CD14-positive monocyte (primary cell): Measurements from ENCODE around the gene CYP3A4. TPM values are rescaled to one million over a fixed set of nuclear protein-coding genes. Genes with fewer than 3 reads are reported as not detected.
"Not testable (repeated sequence)": the region's sequence is repeated elsewhere in the genome, so short reads cannot be mapped to it uniquely, and the experiment has no call there.

ENCODE experiments used
- DNase-seq, 3 donors: peaks; one replicate each; pipeline ENCODE4 v3.0.0-alpha.2; 2011 to 2022
- H2AFZ ChIP-seq: 2 replicates; pipeline ENCODE4 v1.6.0; 2012; ENCODE audit warnings: mild to moderate bottlenecking, low read depth, low read length, inconsistent platforms; ENCODE audit not compliant: insufficient read depth, poor library complexity, severe bottlenecking
- H3K27ac ChIP-seq, 2 donors: 1 replicate in 1 of 2; 2 replicates in 1 of 2; pipeline ENCODE4 v1.5.1; 2012 to 2013; ENCODE audit warnings: low read length in 2 of 2, control low read depth in 1 of 2, inconsistent platforms in 1 of 2, low read depth in 1 of 2, mild to moderate bottlenecking in 1 of 2
- H3K27me3 ChIP-seq, 2 donors: one replicate each; pipeline versions ENCODE4 v1.6.0 to v1.6.1; 2011 to 2013; ENCODE audit warnings: low read length in 2 of 2; ENCODE audit not compliant: control insufficient read depth in 2 of 2, insufficient read depth in 2 of 2
- H3K36me3 ChIP-seq, 2 donors: replicated peaks in 1 of 2; 1 replicate in 1 of 2; 2 replicates in 1 of 2; pipeline versions ENCODE4 v1.5.1 to v1.6.1; 2012 to 2013; ENCODE audit warnings: low read length in 2 of 2, control low read depth in 1 of 2, inconsistent platforms in 1 of 2, mild to moderate bottlenecking in 1 of 2; ENCODE audit not compliant: insufficient read depth in 2 of 2, control insufficient read depth in 1 of 2
- H3K4me1 ChIP-seq, 2 donors: 1 replicate in 1 of 2; 2 replicates in 1 of 2; pipeline versions ENCODE4 v1.5.1 to v1.6.1; 2012 to 2013; ENCODE audit warnings: low read length in 2 of 2, control low read depth in 1 of 2, inconsistent platforms in 1 of 2, mild to moderate bottlenecking in 1 of 2, moderate library complexity in 1 of 2; ENCODE audit not compliant: insufficient read depth in 2 of 2, control insufficient read depth in 1 of 2
- H3K4me2 ChIP-seq: replicated peaks from 2 replicates; pipeline ENCODE3; 2012; ENCODE audit warnings: low read length, moderate library complexity, mild to moderate bottlenecking; ENCODE audit not compliant: poor library complexity, severe bottlenecking; ENCODE audit errors: extremely low read depth
- H3K4me3 ChIP-seq, 3 experiments: fragments of 200-600 bp in 1 of 3; sonication (generic) in 1 of 3; replicated peaks in 1 of 3; 1 replicate in 2 of 3; 2 replicates in 1 of 3; pipeline ENCODE4 v1.5.1; 2011 to 2013; ENCODE audit warnings: low read length in 3 of 3, mild to moderate bottlenecking in 3 of 3, control low read depth in 2 of 3, low read depth in 2 of 3, inconsistent platforms in 1 of 3, moderate library complexity in 1 of 3
- H3K79me2 ChIP-seq: 2 replicates; pipeline ENCODE4 v1.6.0; 2012; ENCODE audit warnings: mild to moderate bottlenecking, control low read depth, inconsistent platforms, low read length, moderate library complexity; ENCODE audit not compliant: insufficient read depth
- H3K9ac ChIP-seq: 2 replicates; pipeline ENCODE4 v1.6.0; 2017; ENCODE audit warnings: low read length, mild to moderate bottlenecking; ENCODE audit not compliant: insufficient read depth, poor library complexity, severe bottlenecking
- H3K9me3 ChIP-seq, 2 donors: replicated peaks in 1 of 2; 1 replicate in 1 of 2; 2 replicates in 1 of 2; pipeline versions ENCODE4 v1.5.1 to v1.6.1; 2012 to 2013; ENCODE audit warnings: low read length in 2 of 2, control low read depth in 1 of 2; ENCODE audit not compliant: control insufficient read depth in 1 of 2, insufficient read depth in 1 of 2
- H4K20me1 ChIP-seq: 2 replicates; pipeline ENCODE4 v1.6.0; 2012; ENCODE audit warnings: mild to moderate bottlenecking, low read length, control low read depth, moderate library complexity; ENCODE audit not compliant: insufficient read depth
- H3K27ac Mint-ChIP-seq, 7 donors: one replicate each; pipeline ENCODE4 v1.8.0; 2020; ENCODE audit warnings: mild to moderate bottlenecking in 7 of 7, mixed read lengths in 7 of 7, moderate library complexity in 6 of 7, inconsistent platforms in 2 of 7
- H3K27me3 Mint-ChIP-seq, 3 donors: one replicate each; pipeline ENCODE4 v1.8.0; 2021 to 2022; ENCODE audit warnings: low read depth in 3 of 3, mild to moderate bottlenecking in 3 of 3, mixed read lengths in 3 of 3, moderate library complexity in 3 of 3, inconsistent platforms in 1 of 3
- H3K36me3 Mint-ChIP-seq, 2 donors: one replicate each; pipeline ENCODE4 v1.8.0; 2020; ENCODE audit warnings: mixed read lengths in 2 of 2, inconsistent platforms in 1 of 2, mild to moderate bottlenecking in 1 of 2
- H3K4me1 Mint-ChIP-seq: one replicate; pipeline ENCODE4 v1.8.0; 2020; ENCODE audit warnings: mild to moderate bottlenecking, mixed read lengths
- H3K4me3 Mint-ChIP-seq, 2 donors: one replicate each; pipeline ENCODE4 v1.8.0; 2020; ENCODE audit warnings: mild to moderate bottlenecking in 2 of 2, mixed read lengths in 2 of 2, moderate library complexity in 1 of 2
- H3K9me3 Mint-ChIP-seq, 7 donors: one replicate each; pipeline ENCODE4 v1.8.0; 2020 to 2022; ENCODE audit warnings: mixed read lengths in 7 of 7, mild to moderate bottlenecking in 6 of 7, moderate library complexity in 6 of 7, inconsistent platforms in 2 of 7
- WGBS: methylation state at CpG from one replicate; pipeline ENCODE4 v1.1.5; 2013; ENCODE audit warnings: missing lambda C conversion rate; ENCODE audit not compliant: insufficient coverage; 5-methylcytosine and 5-hydroxymethylcytosine counted together
- intact Hi-C, 2 donors: fragments of 100-400 bp; cut with micrococcal nuclease; formaldehyde crosslinking; loops; one replicate each; pipeline versions ENCODE4 v1.15.0 to v1.15.1; 2023
- polyA plus RNA-seq, 3 donors: library from polyadenylated mRNA; depleted of rRNA in 1 of 3; unstranded in 2 of 3; stranded (reverse) in 1 of 3; fragments of 300-500 nt in 2 of 3; fragments of >200 nt in 1 of 3; fragmentation: Illumina TruSeq in 2 of 3; gene quantifications; 1 replicate in 2 of 3; 2 replicates in 1 of 3; pipeline ENCODE4 v1.2.3, GENCODE V29; 2012 to 2021
- TF ChIP-seq, protein P1 (sequence below): fragments of 200-600 bp; IDR thresholded peaks from one replicate; pipeline ENCODE4 v1.8.0; 2022; ENCODE audit warnings: antibody characterized with exemption, mild to moderate bottlenecking

The CYP3A4 gene
- polyA plus RNA-seq, 3 donors = not detected

DNA sequence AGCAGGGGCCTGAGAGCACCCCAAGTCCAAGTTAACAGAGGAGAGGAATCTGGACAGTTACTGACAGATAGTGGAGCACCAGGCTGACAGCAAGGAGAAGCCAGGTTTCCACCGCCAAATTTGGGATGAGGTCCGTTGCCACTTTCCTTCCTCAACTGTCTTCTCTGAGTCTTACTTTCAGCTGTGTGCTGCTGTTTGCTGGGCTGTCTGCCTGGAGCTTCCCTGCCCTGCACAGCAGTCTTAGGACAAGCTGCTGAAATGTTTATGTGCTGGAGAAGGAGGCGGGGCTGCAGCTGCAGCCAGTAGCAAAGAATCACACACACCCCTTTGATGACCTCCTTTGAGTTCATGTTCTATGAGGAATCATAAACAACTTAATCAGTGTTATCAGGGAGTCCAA, 31.6 kb downstream of the CYP3A4 start:
- no peaks in the 10 kb centered on the region for H3K79me2 ChIP-seq
- no peaks in the 10 kb centered on the region for H3K36me3 ChIP-seq
- TF ChIP-seq, protein P1, sequence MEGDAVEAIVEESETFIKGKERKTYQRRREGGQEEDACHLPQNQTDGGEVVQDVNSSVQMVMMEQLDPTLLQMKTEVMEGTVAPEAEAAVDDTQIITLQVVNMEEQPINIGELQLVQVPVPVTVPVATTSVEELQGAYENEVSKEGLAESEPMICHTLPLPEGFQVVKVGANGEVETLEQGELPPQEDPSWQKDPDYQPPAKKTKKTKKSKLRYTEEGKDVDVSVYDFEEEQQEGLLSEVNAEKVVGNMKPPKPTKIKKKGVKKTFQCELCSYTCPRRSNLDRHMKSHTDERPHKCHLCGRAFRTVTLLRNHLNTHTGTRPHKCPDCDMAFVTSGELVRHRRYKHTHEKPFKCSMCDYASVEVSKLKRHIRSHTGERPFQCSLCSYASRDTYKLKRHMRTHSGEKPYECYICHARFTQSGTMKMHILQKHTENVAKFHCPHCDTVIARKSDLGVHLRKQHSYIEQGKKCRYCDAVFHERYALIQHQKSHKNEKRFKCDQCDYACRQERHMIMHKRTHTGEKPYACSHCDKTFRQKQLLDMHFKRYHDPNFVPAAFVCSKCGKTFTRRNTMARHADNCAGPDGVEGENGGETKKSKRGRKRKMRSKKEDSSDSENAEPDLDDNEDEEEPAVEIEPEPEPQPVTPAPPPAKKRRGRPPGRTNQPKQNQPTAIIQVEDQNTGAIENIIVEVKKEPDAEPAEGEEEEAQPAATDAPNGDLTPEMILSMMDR = no peak
- H3K4me3 Mint-ChIP-seq = peak overlapping the region in 1 of 2 donors; percentile 35
- H3K27ac Mint-ChIP-seq = no peak overlapping the region
- no peak overlapping the region for H3K4me2 ChIP-seq
- no peak overlapping the region for H3K27ac ChIP-seq
- peaks cover 17 to 28% of the 10 kb centered on the region in 2 donors for H3K27me3 ChIP-seq
- DNase-seq = no peak
- H2AFZ ChIP-seq = no peak overlapping the region
- H3K4me1 ChIP-seq = no peaks in the 10 kb centered on the region
- H3K4me3 ChIP-seq = no peak overlapping the region
- H4K20me1 ChIP-seq = no peaks in the 10 kb centered on the region
- H3K27me3 Mint-ChIP-seq = peaks cover 19 to 40% (median 30%) of the 10 kb centered on the region in 3 donors
- H3K9ac ChIP-seq = no peak overlapping the region
- H3K4me1 Mint-ChIP-seq = no peaks in the 10 kb centered on the region
- 83% methylated on average over 1 of the region's 3 CpGs for WGBS
- no peaks in the 10 kb centered on the region for H3K36me3 Mint-ChIP-seq
- peaks cover 0 to 5% (median 0%) of the 10 kb centered on the region in 7 donors for H3K9me3 Mint-ChIP-seq
- H3K9me3 ChIP-seq = no peaks in the 10 kb centered on the region
- intact Hi-C loops = no loop called here

DNA sequence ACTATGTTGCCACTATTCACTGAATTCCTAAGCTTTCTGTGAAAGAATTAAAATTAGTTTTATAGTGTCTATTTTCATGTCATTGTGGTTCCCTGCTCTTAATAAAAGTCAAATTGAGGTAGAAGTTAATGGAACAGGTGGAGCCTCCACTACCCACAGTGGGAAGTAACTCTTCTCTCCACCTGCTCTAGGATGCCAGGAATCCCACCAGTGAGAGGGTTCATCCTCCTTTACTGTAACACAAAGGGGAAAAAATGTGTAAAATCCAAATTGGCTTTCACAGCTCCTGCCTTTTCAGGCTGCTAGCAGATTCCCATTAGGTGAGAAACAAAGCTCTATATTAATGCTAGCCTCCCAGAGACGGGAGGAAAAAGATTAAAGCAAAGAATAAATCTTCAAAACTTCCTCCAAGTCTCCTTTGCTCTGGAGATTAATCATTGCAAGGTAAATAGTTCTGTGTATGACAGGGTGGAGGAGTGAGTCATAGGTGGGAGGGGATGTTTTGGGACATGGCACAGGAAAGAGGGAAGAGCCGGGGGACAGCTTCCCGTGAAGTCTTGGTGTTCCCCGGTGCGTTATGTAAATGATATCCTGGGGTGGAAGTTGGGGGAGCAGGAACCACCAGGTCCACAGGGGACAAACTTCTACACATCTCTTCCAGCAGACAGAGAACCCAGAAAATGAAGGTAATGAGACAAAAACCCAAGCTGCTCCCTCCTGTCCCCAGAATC, 32.5 kb downstream of the CYP3A4 start:
- H3K4me3 Mint-ChIP-seq, H3K4me1 ChIP-seq, H3K4me3 ChIP-seq, intact Hi-C loops, H3K4me2 ChIP-seq, H3K9ac ChIP-seq, H2AFZ ChIP-seq, H3K36me3 ChIP-seq, H4K20me1 ChIP-seq, H3K27ac Mint-ChIP-seq, H3K36me3 Mint-ChIP-seq, H3K9me3 Mint-ChIP-seq, H3K79me2 ChIP-seq, H3K9me3 ChIP-seq, H3K27ac ChIP-seq, H3K4me1 Mint-ChIP-seq, DNase-seq: not testable (repeated sequence)
- H3K27me3 ChIP-seq = peaks cover 17 to 28% of the 10 kb centered on the region in 2 donors
- no CpG with 5 or more reads among the region's 5 CpGs for WGBS
- H3K27me3 Mint-ChIP-seq = peaks cover 15 to 40% (median 30%) of the 10 kb centered on the region in 3 donors
